DND-41 (cell line): ENCODE results near the gene NFE2.
"Not testable (repeated sequence)": the region's sequence is repeated elsewhere in the genome, so short reads cannot be mapped to it uniquely, and the experiment has no call there.

Experiments
- ATAC-seq: fragments of 200-7000 bp; cut with Tn5 transposase; 3 replicates; pipeline ENCODE4 v1.9.1; 2021; ENCODE audit warnings: low read depth; ENCODE audit not compliant: insufficient read depth
- DNase-seq: peaks from one replicate; pipeline ENCODE4 v3.0.0-alpha.2; 2020
- H2AFZ ChIP-seq: 2 replicates; pipeline ENCODE4 v1.6.0; 2012; ENCODE audit warnings: low read depth, low read length
- H3K27ac ChIP-seq: 2 replicates; pipeline ENCODE4 v1.5.1; 2012; ENCODE audit warnings: low read length, inconsistent platforms
- H3K27me3 ChIP-seq: fragments of 200-600 bp; sonication (generic); 2 replicates; pipeline ENCODE4 v1.6.0; 2012; ENCODE audit warnings: low read length, mild to moderate bottlenecking, inconsistent platforms; ENCODE audit not compliant: insufficient read depth, poor library complexity
- H3K36me3 ChIP-seq: 2 replicates; pipeline ENCODE4 v1.5.1; 2012; ENCODE audit warnings: low read length, inconsistent platforms; ENCODE audit not compliant: insufficient read depth
- H3K4me1 ChIP-seq: 2 replicates; pipeline ENCODE4 v1.5.1; 2012; ENCODE audit warnings: mild to moderate bottlenecking, low read length; ENCODE audit not compliant: insufficient read depth
- H3K4me2 ChIP-seq: 2 replicates; pipeline ENCODE4 v1.6.0; 2012; ENCODE audit warnings: mild to moderate bottlenecking, moderate library complexity, low read length, inconsistent platforms; ENCODE audit not compliant: insufficient read depth
- H3K4me3 ChIP-seq, 2 experiments: fragments of 200-600 bp in 1 of 2; shearing (Covaris generic) in 1 of 2; 2 replicates each; pipeline ENCODE4 v1.5.1; 2012 to 2016; ENCODE audit warnings: inconsistent platforms in 2 of 2, low read length in 2 of 2, mild to moderate bottlenecking in 2 of 2, low read depth in 1 of 2, moderate library complexity in 1 of 2
- H3K79me2 ChIP-seq: 2 replicates; pipeline ENCODE4 v1.6.0; 2012; ENCODE audit warnings: low read length, inconsistent platforms; ENCODE audit not compliant: insufficient read depth
- H3K9ac ChIP-seq: 2 replicates; pipeline ENCODE4 v1.6.0; 2012; ENCODE audit warnings: low read depth, mild to moderate bottlenecking, inconsistent platforms, low read length, moderate library complexity
- H3K9me3 ChIP-seq: 2 replicates; pipeline ENCODE4 v1.5.1; 2012; ENCODE audit warnings: low read length, moderate library complexity, mild to moderate bottlenecking, inconsistent platforms; ENCODE audit not compliant: insufficient read depth, severe bottlenecking
- H4K20me1 ChIP-seq: 2 replicates; pipeline ENCODE4 v1.6.0; 2012; ENCODE audit warnings: low read length; ENCODE audit not compliant: insufficient read depth
- CTCF ChIP-seq: IDR thresholded peaks from 2 replicates; pipeline ENCODE4 v1.5.1; 2012; ENCODE audit warnings: borderline replicate concordance, low read length, moderate library complexity, mild to moderate bottlenecking; ENCODE audit not compliant: poor library complexity, severe bottlenecking; ENCODE audit errors: extremely low read depth
- EZH2 ChIP-seq: IDR thresholded peaks from 3 replicates; pipeline ENCODE4 v1.6.1; 2012; ENCODE audit warnings: borderline replicate concordance, low read depth, mild to moderate bottlenecking, moderate library complexity, low read length, inconsistent platforms; ENCODE audit not compliant: severe bottlenecking

Gene NFE2

GRCh38 chr12:54287261-54288157 is 13.3 kb downstream of the NFE2 start:
- no peak overlapping the region for H3K4me3 ChIP-seq
- no peak overlapping the region for H3K4me2 ChIP-seq
- peaks cover 57% of the 10 kb centered on the region for H3K36me3 ChIP-seq
- ATAC-seq = peak; percentile 10; the same call in 2 of the 3 replicates
- no peaks in the 10 kb centered on the region for H3K9me3 ChIP-seq
- no peak overlapping the region for H2AFZ ChIP-seq
- no peak overlapping the region for H3K9ac ChIP-seq
- TF ChIP-seq CTCF (no peak), EZH2 (no peak)
- peaks cover 22% of the 10 kb centered on the region for H3K4me1 ChIP-seq
- peaks cover 47% of the 10 kb centered on the region for H4K20me1 ChIP-seq
- no peak overlapping the region for H3K27ac ChIP-seq
- no peak for DNase-seq
- no peaks in the 10 kb centered on the region for H3K27me3 ChIP-seq
- H3K79me2 ChIP-seq = peaks cover 31% of the 10 kb centered on the region

- no peak overlapping the region for H3K9ac ChIP-seq
- no peak for TF ChIP-seq CTCF
- no peak for TF ChIP-seq EZH2
- ATAC-seq (peak; percentile 13; the same call in 1 of the 3 replicates), DNase-seq (peak; percentile 26)
- H3K4me3 ChIP-seq = no peak overlapping the region
- no peak overlapping the region; the same call in 1 of the 2 replicates for H3K27ac ChIP-seq
- peaks cover 32% of the 10 kb centered on the region for H3K4me1 ChIP-seq
- no peak overlapping the region for H2AFZ ChIP-seq
- peaks cover 69% of the 10 kb centered on the region for H3K36me3 ChIP-seq
- no peaks in the 10 kb centered on the region for H3K9me3 ChIP-seq
- H3K27me3 ChIP-seq = no peaks in the 10 kb centered on the region
- peaks cover 43% of the 10 kb centered on the region for H3K79me2 ChIP-seq
- peaks cover 59% of the 10 kb centered on the region for H4K20me1 ChIP-seq
- peak overlapping the region; percentile 43; the same call in 1 of the 2 replicates for H3K4me2 ChIP-seq
Measured at GRCh38 chr12:54286042-54287030, 14.5 kb downstream of the NFE2 start.

GRCh38 chr12:54285150-54286041 is 15.4 kb downstream of the NFE2 start:
- H3K4me1 ChIP-seq = peaks cover 32% of the 10 kb centered on the region
- no peaks in the 10 kb centered on the region for H3K27me3 ChIP-seq
- no peak overlapping the region for H2AFZ ChIP-seq
- ATAC-seq = no peak
- H3K27ac ChIP-seq = no peak overlapping the region
- no peaks in the 10 kb centered on the region for H3K9me3 ChIP-seq
- peaks cover 75% of the 10 kb centered on the region for H3K36me3 ChIP-seq
- H3K4me3 ChIP-seq = 0 out of 4 replicates have a peak overlapping the region, but pooled peaks of 1 of the 2 experiments have one; percentile 1
- peaks cover 51% of the 10 kb centered on the region for H3K79me2 ChIP-seq
- DNase-seq = no peak
- peak; percentile 53 for TF ChIP-seq CTCF
- TF ChIP-seq EZH2 = no peak
- no peak overlapping the region for H3K9ac ChIP-seq
- peaks cover 64% of the 10 kb centered on the region for H4K20me1 ChIP-seq
- H3K4me2 ChIP-seq = peak overlapping the region; percentile 43

- Histone ChIP-seq H3K9ac (peak overlapping the region; percentile 94), H3K36me3 (peaks cover 78% of the 10 kb centered on the region), H3K4me3 (peak overlapping the region in 1 of 2 experiments; percentile 70; a peak in 1 of 4 replicates), H3K4me1 (peaks cover 32% of the 10 kb centered on the region), H3K79me2 (peaks cover 55% of the 10 kb centered on the region), H4K20me1 (peaks cover 66% of the 10 kb centered on the region), H3K4me2 (peak overlapping the region; percentile 64)
- ATAC-seq, H3K27me3 ChIP-seq, H3K27ac ChIP-seq, H2AFZ ChIP-seq, H3K9me3 ChIP-seq, DNase-seq: not testable (repeated sequence)
Measured at GRCh38 chr12:54284070-54284780, 16.6 kb downstream of the NFE2 start.
